ENCODE results near the gene LHPP. TPM values are rescaled to one million over a fixed set of nuclear protein-coding genes. Genes with fewer than 3 reads are reported as not detected.

LHPP gene
- total and polyA plus RNA-seq, 10 donors: 16.8 to 36.8 (median 23.5) TPM

DNA sequence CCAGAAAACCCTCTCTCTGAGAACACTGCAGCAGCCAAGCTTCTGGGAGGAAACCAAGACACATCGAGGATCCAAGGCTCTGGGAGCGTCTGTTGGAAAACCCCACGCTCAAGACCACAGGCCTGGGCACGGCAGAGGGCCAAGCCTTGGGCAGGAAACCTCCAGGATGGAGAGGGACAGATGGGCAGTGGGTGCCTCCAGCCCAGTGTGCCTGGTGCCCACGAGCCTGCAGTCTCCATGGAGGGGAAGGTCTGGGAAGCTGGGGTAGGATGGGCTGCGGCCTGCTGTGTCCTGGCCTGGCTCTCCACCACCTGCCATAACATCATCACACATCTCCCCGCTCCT lies 186.5 kb downstream of the LHPP start:
- H3K9me3 ChIP-seq: no peaks in the 10 kb centered on the region
- peak; percentile 84 for DNase-seq
- intact Hi-C loops (cut with DNase I; ENCODE audit: low total_unique reads): loop anchor here (10.0 kb wide), 1 partner anchor 97 kb away; the partner anchor contains the start of gene FAM53B
- no peaks in the 10 kb centered on the region for H3K27me3 ChIP-seq (replicated peaks in 1 of 7)
- H3K4me1 ChIP-seq: peaks cover 75 to 100% (median 100%) of the 10 kb centered on the region in 6 donors
- TF ChIP-seq POLR2A (IDR thresholded peaks at IDR 0.05): no peak
- no peak for TF ChIP-seq CTCF (IDR thresholded peaks at IDR 0.05 in 8 of 11, conservative IDR thresholded peaks at IDR 0.05 in 3 of 11)
- TF ChIP-seq POLR2AphosphoS5 (IDR thresholded peaks at IDR 0.05): no peak
- H3K27ac ChIP-seq: peak overlapping the region; percentile 87 to 97 (median 92)
- 14 to 30% (median 22%) methylated on average over 6 to 7 of the region's 7 CpGs for WGBS, 5 donors
- peaks cover 0 to 28% (median 0%) of the 10 kb centered on the region in 6 donors for H3K36me3 ChIP-seq
- H3K4me3 ChIP-seq: peak overlapping the region in 5 of 8 donors; percentile 2 to 58 (median 5)

DNA sequence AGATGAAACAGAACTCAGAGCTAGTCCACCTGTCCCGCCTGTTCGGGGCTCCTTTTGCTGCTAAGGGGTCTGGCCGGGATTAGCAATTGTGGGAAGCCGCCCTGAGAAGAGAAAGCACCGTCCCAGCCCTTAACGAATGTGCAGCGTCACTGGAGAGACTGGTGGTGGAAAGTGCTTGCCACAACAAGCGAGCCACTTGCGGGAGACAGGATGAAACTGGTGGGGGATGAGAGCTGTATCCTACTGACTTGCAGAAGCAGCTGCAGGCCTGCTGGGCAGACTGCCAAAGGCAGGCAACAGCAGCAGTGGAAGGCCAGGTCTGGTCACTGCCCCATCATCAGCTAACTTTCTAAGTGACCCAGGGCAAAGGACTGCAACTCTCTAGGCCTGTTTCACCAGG lies 187.1 kb downstream of the LHPP start:
- Histone ChIP-seq H3K4me1 (peaks cover 80 to 100% (median 100%) of the 10 kb centered on the region in 6 donors), H3K27ac (peak overlapping the region; percentile 87 to 97 (median 92)), H3K9me3 (no peaks in the 10 kb centered on the region), H3K27me3 (replicated peaks in 1 of 7) (no peaks in the 10 kb centered on the region), H3K36me3 (peaks cover 0 to 29% (median 0%) of the 10 kb centered on the region in 6 donors), H3K4me3 (peak overlapping the region in 2 of 8 donors; percentile 12 to 58)
- peak in 2 of 3 donors; percentile 67 to 81 for TF ChIP-seq POLR2AphosphoS5 (IDR thresholded peaks at IDR 0.05)
- peak in 2 of 11 experiments; percentile 6 to 15 for TF ChIP-seq CTCF (IDR thresholded peaks at IDR 0.05 in 8 of 11, conservative IDR thresholded peaks at IDR 0.05 in 3 of 11)
- TF ChIP-seq POLR2A (IDR thresholded peaks at IDR 0.05): no peak
- peak; percentile 90 for DNase-seq
- 15 to 72% (median 20%) methylated on average over 7 to 9 of the region's 9 CpGs for WGBS, 5 donors
- intact Hi-C loops (cut with DNase I; ENCODE audit: low total_unique reads): loop anchor here (10.0 kb wide), 1 partner anchor 96 kb away; the partner anchor contains the start of gene FAM53B

DNA sequence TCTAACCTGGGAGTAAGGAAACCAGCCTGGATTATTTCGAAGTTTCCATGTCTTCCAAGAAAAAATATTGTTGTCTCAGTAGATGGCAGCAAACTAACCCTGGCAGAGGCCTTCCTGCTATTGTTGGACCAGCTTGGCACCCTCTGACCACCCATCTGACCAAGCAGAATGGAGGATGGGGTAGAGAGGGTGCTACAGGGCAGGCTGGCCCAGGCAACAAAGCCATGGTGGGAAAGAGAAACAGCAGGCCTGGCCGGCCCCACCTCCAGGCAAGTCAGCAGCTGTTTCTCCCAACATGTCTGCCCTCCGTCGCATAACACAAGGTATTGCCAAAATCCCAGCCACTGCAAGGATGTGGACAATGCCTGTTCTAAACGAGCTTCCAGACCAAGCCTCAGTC lies 187.6 kb downstream of the LHPP start:
- peak; percentile 72 for DNase-seq
- H3K4me3 ChIP-seq: peak overlapping the region in 1 of 8 donors; percentile 58
- 34 to 56% (median 52%) methylated on average over 4 to 5 of the region's 5 CpGs for WGBS, 5 donors
- intact Hi-C loops (cut with DNase I; ENCODE audit: low total_unique reads): loop anchor here (10.0 kb wide), 1 partner anchor 96 kb away; the partner anchor contains the start of gene FAM53B
- peaks cover 0 to 30% (median 0%) of the 10 kb centered on the region in 6 donors for H3K36me3 ChIP-seq
- no peaks in the 10 kb centered on the region for H3K27me3 ChIP-seq (replicated peaks in 1 of 7)
- TF ChIP-seq POLR2AphosphoS5 (IDR thresholded peaks at IDR 0.05) (no peak), CTCF (IDR thresholded peaks at IDR 0.05 in 8 of 11, conservative IDR thresholded peaks at IDR 0.05 in 3 of 11) (no peak)
- H3K27ac ChIP-seq: peak overlapping the region; percentile 87 to 97 (median 92)
- peaks cover 82 to 100% (median 100%) of the 10 kb centered on the region in 6 donors for H3K4me1 ChIP-seq
- H3K9me3 ChIP-seq: no peaks in the 10 kb centered on the region

DNA sequence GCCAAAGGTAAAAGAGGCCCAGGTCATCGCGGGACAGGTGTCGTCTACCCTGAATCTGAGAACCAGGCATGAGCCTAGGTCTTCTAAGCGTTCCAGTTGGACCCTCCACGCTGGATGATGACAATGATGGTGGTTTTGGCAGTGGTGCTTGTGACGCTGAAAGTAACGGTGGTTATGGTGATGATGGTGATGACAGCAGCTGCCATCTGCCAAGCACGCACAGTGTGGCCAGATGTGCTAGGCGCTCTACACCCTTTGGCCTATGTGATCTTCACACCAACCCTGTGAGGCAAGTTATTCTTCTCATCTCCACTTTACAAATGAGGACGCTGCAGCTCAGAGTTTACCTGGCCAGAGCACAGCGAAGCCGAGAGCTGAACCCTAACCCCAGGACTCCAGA lies 188.6 kb downstream of the LHPP start:
- Histone ChIP-seq H3K36me3 (peaks cover 0 to 41% (median 0%) of the 10 kb centered on the region in 6 donors), H3K4me3 (peak overlapping the region in 1 of 8 donors; percentile 58), H3K4me1 (peaks cover 85 to 100% (median 100%) of the 10 kb centered on the region in 6 donors), H3K27ac (peak overlapping the region in 7 of 8 donors; percentile 53 to 97 (median 92)), H3K9me3 (no peaks in the 10 kb centered on the region), H3K27me3 (replicated peaks in 1 of 7) (no peaks in the 10 kb centered on the region)
- TF ChIP-seq POLR2A (IDR thresholded peaks at IDR 0.05) (no peak), POLR2AphosphoS5 (IDR thresholded peaks at IDR 0.05) (peak in 1 of 3 donors; percentile 26)
- intact Hi-C loops (cut with DNase I; ENCODE audit: low total_unique reads): no loop called here
- 90 to 93% (median 90%) methylated on average over 12 of the region's 12 CpGs for WGBS, 5 donors
- peak; percentile 58 for DNase-seq

Data from spleen (tissue), 11 donors.